GM12801 (cell line): Measurements from ENCODE around the gene PROKR2.

Experiments
- TF ChIP-seq, protein P1 (sequence below): IDR thresholded peaks from one replicate; pipeline ENCODE4 v1.5.1; 2011; ENCODE audit warnings: control low read depth; ENCODE audit not compliant: insufficient read length; ENCODE audit errors: extremely low read depth

PROKR2 gene

DNA sequence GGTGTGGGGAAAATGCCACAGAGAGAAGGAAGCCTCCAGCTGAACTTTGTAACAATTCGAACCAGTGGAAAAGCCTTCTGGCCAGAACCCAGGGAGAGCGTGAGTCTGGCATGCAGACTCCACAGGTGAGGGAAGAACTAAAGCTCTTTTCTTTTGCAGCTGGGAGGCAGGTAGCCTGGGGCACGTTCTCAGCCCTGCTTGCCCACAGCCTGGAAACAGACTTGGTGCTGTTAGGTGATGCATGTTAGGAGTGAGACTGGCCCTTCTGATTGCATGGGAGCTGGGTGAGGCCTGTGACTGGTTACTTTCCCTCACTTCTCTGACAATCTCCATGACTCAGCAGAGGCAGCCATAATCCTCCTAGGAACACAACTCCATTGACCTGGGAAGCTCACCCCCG, 34.2 kb downstream of the PROKR2 start:
- TF ChIP-seq, protein P1, sequence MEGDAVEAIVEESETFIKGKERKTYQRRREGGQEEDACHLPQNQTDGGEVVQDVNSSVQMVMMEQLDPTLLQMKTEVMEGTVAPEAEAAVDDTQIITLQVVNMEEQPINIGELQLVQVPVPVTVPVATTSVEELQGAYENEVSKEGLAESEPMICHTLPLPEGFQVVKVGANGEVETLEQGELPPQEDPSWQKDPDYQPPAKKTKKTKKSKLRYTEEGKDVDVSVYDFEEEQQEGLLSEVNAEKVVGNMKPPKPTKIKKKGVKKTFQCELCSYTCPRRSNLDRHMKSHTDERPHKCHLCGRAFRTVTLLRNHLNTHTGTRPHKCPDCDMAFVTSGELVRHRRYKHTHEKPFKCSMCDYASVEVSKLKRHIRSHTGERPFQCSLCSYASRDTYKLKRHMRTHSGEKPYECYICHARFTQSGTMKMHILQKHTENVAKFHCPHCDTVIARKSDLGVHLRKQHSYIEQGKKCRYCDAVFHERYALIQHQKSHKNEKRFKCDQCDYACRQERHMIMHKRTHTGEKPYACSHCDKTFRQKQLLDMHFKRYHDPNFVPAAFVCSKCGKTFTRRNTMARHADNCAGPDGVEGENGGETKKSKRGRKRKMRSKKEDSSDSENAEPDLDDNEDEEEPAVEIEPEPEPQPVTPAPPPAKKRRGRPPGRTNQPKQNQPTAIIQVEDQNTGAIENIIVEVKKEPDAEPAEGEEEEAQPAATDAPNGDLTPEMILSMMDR, result no peak

DNA sequence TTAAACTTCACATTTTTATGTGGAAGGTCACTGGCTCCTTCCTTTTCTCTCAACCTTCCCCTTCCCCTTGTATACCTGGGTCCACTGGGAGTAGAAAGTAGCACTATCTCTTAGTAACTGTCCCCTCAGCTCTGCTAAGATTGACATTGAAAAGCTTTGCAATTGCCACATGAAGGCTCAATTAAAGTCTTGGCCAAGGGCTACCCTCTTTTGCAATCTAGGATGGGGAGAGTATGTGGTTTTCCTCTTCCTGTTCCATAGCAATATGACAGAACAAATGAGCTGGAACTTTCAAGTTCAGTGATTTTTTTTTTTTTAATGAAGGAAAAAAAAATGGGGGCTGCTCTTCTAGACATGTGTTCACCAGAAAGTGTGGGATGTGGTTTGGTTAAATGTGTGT, 37.1 kb downstream of the PROKR2 start:
- TF ChIP-seq, protein P1, result no peak

DNA sequence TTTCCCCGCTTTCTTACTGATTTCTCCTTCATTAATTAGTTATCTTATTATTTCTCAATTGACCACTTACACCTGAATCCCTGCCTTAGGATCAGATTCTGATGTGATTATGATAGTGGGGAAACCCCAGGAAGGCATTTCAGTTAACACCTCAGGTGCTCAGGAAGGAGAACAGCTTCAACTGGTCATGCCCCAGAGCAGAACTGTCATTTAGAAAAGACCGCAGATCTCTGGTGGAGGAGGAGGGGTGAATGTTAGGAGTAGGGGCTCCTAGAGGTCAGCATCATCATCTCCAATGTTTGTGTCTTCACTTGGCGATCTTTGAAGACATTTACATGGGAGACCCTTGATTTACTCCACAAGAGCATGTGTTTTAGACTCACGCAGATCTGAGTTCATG, 44.5 kb downstream of the PROKR2 start:
- TF ChIP-seq, protein P1, result no peak

DNA sequence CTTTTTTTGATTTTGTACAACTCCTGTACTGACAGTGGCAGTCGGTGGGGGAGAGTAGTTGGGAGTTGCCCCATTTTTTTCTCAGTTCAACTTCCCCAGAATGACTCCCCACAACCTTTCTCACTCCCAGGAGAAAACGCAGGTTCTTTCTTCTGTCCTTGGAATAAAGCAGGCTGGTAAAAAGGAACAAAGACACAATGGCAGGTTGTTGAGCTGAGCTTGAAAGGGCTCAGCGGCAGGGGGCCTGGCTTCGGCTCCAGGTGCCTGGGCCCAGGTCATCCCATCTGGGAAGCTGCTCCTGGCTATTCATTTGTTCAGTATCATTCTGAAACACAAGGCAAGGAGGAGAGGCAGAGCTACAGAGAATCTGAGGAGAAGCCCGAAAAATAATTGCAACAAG, 46.2 kb downstream of the PROKR2 start:
- TF ChIP-seq, protein P1, result no peak

DNA sequence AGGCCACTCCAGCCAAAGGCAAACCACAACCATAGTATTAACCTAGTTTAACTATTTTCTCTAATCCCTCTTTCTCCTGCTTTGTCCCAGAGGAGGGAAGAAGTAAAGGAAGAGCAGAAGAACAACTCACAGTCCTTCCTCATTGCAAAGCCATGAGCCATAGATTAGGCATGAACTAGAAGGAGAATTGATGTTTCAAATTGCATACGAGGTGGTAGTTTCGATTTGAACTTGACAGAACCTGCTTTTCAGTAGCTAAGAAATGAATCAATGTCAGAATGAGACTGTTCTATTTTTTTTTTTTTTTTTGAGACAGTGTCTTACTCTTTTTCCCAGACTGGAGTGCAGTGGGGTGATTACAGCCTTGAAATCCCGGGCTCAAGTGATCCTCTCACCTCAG, 48.3 kb downstream of the PROKR2 start:
- TF ChIP-seq, protein P1, result no peak

DNA sequence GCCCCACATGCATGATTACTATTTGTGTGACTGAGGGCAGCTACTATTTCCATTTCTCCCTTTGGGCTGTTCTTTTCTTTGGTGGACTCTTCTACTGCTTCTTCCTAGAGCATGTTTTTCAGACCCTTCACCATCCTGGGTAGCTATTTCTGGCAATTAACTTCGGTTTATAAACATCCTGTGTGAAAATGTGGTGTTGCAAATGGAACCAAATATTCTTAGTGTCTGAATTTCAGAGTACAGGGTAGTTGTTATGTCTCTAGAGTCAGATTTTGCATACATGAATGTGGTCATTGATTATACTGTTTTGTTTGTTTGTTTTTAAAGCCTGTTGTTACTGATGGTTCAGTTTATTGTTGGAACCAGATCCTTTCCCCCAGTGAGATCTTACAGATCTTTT, 49.7 kb downstream of the PROKR2 start:
- TF ChIP-seq, protein P1, result no peak
